ENCODE data around the gene CD38.

DNA sequence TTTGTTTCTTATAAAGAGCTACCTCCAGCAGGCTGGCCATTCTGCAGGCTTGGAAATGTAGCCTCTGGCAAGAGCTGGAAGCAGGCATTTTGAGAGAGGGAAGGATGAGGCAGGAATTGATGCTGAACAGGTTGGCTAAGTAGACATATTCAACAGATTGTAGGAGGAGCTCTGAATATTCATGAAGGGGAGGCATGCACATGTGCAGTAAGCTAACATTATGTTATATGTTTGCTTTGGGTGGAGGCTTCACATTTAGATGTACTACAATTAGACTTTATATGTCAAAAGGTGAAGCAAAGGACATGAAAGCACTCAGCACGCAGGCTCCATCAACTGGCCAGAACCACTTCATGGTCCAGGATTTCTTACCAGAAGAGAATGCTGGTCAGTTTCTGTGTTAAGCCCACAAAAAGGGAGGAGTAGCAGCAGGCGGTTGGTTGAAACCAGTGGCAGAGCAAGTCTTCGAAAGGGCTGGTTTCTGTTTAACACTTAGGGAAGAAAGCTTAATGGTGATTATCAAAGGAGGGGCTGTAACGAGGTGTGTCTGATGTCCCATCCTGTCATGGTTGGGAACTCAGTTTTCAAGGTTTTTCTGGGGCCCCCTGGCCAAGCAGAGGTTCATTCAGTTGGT lies 105.6 kb downstream of the CD38 start:
- TF ChIP-seq, protein P1, sequence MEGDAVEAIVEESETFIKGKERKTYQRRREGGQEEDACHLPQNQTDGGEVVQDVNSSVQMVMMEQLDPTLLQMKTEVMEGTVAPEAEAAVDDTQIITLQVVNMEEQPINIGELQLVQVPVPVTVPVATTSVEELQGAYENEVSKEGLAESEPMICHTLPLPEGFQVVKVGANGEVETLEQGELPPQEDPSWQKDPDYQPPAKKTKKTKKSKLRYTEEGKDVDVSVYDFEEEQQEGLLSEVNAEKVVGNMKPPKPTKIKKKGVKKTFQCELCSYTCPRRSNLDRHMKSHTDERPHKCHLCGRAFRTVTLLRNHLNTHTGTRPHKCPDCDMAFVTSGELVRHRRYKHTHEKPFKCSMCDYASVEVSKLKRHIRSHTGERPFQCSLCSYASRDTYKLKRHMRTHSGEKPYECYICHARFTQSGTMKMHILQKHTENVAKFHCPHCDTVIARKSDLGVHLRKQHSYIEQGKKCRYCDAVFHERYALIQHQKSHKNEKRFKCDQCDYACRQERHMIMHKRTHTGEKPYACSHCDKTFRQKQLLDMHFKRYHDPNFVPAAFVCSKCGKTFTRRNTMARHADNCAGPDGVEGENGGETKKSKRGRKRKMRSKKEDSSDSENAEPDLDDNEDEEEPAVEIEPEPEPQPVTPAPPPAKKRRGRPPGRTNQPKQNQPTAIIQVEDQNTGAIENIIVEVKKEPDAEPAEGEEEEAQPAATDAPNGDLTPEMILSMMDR (IDR thresholded peaks at IDR 0.05) = no peak
- TF ChIP-seq POLR2A (IDR thresholded peaks at IDR 0.05) (no peak), POLR2AphosphoS5 (IDR thresholded peaks at IDR 0.05) (no peak)
